ENCODE results near the gene CMSS1. TPM values are rescaled to one million over a fixed set of nuclear protein-coding genes. Genes with fewer than 3 reads are reported as not detected.
A peak's percentile ranks its signal among the peaks of the same experiment; 100 is the strongest.

Gene CMSS1
- total RNA-seq, 1 experiment from 2014 or later = 70.6 TPM

- H3K27ac Mint-ChIP-seq = no peak overlapping the region
- ATAC-seq (peak; percentile 86), DNase-seq (ENCODE audit: low spot score) (peak; percentile 86)
- no peak overlapping the region for H3K4me3 Mint-ChIP-seq
- ChIA-PET CTCF (interaction anchor here (0.6 to 2.0 kb wide), 28 partner anchors 8 to 1325 kb away, joined by 3 to 69 read pairs (median 4); partner anchors contain the start of gene TBC1D23), POLR2A (interaction anchor here (1.0 to 1.1 kb wide), 2 partner anchors 185 to 192 kb away, joined by 5 read pairs; partner anchors contain the start of gene TBC1D23)
- H3K36me3 Mint-ChIP-seq = no peaks in the 10 kb centered on the region
- H3K4me1 Mint-ChIP-seq = peaks cover 36% of the 10 kb centered on the region
- no peak for TF ChIP-seq PRRX2 (CRISPR knock-in tag; IDR thresholded peaks at IDR 0.05)
- TF ChIP-seq GTF2I (CRISPR knock-in tag; conservative IDR thresholded peaks at IDR 0.05) = no peak
- no peak for TF ChIP-seq ZNF425 (CRISPR knock-in tag; conservative IDR thresholded peaks at IDR 0.05)
- TF ChIP-seq HMGA2 (CRISPR knock-in tag; IDR thresholded peaks at IDR 0.05) = no peak
- TF ChIP-seq CREB1 (CRISPR knock-in tag; IDR thresholded peaks at IDR 0.05) = no peak
- TF ChIP-seq OVOL2 (CRISPR knock-in tag; IDR thresholded peaks at IDR 0.05; ENCODE audit: borderline replicate concordance) = no peak
- TF ChIP-seq USF2 (CRISPR knock-in tag; IDR thresholded peaks at IDR 0.05) = peak; percentile 61; the same call in 1 of the 2 replicates
- TF ChIP-seq RELA (CRISPR knock-in tag; IDR thresholded peaks at IDR 0.05; ENCODE audit: borderline replicate concordance) = no peak
- TF ChIP-seq USF1 (CRISPR knock-in tag; IDR thresholded peaks at IDR 0.05) = peak; percentile 44; the same call in 1 of the 2 replicates
- TF ChIP-seq NR2C2 (CRISPR knock-in tag; IDR thresholded peaks at IDR 0.05) = no peak
- no peak; the same call in 1 of the 2 replicates for TF ChIP-seq GABPB1 (CRISPR knock-in tag; IDR thresholded peaks at IDR 0.05)
- TF ChIP-seq HMGXB4 (CRISPR knock-in tag; IDR thresholded peaks at IDR 0.05) = no peak
- TF ChIP-seq TEAD4 (CRISPR knock-in tag; IDR thresholded peaks at IDR 0.05) = no peak
- no peak for TF ChIP-seq ERG (CRISPR knock-in tag; IDR thresholded peaks at IDR 0.05)
- no peak for TF ChIP-seq SMAD4 (CRISPR knock-in tag; IDR thresholded peaks at IDR 0.05)
- peak; percentile 44; the same call in 1 of the 2 replicates for TF ChIP-seq CTCF (IDR thresholded peaks at IDR 0.05)
- no peaks in the 10 kb centered on the region for H3K9me3 Mint-ChIP-seq
- no peaks in the 10 kb centered on the region for H3K27me3 Mint-ChIP-seq (ENCODE audit: low read depth)
Observed at GRCh38 chr3:100068826-100069225, 251.2 kb downstream of the CMSS1 start.

GRCh38 chr3:100069472-100069871 is 251.8 kb downstream of the CMSS1 start:
- Mint-ChIP-seq H3K4me1 (peaks cover 40% of the 10 kb centered on the region), H3K4me3 (no peak overlapping the region), H3K27ac (no peak overlapping the region), H3K9me3 (no peaks in the 10 kb centered on the region), H3K36me3 (no peaks in the 10 kb centered on the region), H3K27me3 (ENCODE audit: low read depth) (no peaks in the 10 kb centered on the region)
- ATAC-seq = no peak
- no peak for DNase-seq (ENCODE audit: low spot score)
- POLR2A ChIA-PET = interaction anchor here (1.1 kb wide), 1 partner anchor 191 kb away, joined by 5 read pairs; the partner anchor contains the start of gene TBC1D23
- CTCF ChIA-PET = interaction anchor here (0.8 to 2.0 kb wide), 23 partner anchors 7 to 229 kb away, joined by 3 to 69 read pairs (median 5); partner anchors contain the start of gene TBC1D23
- TF ChIP-seq ELF4 (CRISPR knock-in tag; IDR thresholded peaks at IDR 0.05; ENCODE audit: low read depth) = no peak
- no peak for TF ChIP-seq PRDM15 (CRISPR knock-in tag; IDR thresholded peaks at IDR 0.05)
- no peak for TF ChIP-seq GABPB1 (CRISPR knock-in tag; IDR thresholded peaks at IDR 0.05)
- no peak for TF ChIP-seq ZBTB21 (CRISPR knock-in tag; IDR thresholded peaks at IDR 0.05; ENCODE audit: borderline replicate concordance)
- TF ChIP-seq AR (CRISPR knock-in tag; IDR thresholded peaks at IDR 0.05) = no peak
